DMS 273 (cell line): Measurements from ENCODE around the gene TRIM29.
A peak's percentile ranks its signal among the peaks of the same experiment; 100 is the strongest.

ENCODE experiments used
- DNase-seq: peaks from one replicate; lab custom pipeline; 2025; ENCODE audit not compliant: unreplicated experiment; lab: John Stamatoyannopoulos, UW

Gene TRIM29

DNA sequence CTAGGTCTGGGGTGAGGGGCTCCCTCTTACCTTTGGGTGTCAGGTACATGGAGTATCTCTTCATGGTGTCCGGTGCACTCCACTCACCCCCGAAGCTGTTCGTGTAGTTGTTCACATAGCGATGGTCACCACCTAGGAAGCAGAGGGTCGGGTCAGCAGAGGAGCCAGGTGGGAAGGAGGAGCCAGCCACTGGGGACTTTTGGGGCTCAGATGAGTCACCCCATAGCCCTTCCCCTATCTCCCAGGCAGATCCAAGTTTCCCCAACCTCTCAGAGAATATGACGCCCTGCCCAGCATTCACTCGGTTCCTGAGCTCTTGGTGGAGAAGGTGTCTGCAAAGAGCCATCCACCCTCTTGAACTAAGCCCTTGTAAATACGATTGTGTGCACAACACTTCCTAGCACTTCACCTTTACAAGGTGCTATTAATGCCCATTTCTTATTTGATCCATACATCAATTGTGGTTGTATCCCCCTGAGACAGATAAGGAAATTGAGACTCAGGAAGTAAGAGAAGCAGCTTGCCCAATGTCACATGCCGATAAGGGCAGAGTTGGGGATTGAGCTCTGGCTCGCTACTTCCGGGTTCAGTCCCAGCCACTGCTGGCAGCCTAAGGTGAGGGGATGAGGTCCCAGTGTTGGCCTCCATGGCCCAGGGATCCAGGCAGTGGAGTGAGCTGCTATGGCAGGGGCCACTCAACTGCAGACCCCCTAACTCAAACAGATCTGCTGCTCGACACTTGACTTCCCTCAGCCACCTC, 14.8 kb downstream of the TRIM29 start:
- no peak for DNase-seq

DNA sequence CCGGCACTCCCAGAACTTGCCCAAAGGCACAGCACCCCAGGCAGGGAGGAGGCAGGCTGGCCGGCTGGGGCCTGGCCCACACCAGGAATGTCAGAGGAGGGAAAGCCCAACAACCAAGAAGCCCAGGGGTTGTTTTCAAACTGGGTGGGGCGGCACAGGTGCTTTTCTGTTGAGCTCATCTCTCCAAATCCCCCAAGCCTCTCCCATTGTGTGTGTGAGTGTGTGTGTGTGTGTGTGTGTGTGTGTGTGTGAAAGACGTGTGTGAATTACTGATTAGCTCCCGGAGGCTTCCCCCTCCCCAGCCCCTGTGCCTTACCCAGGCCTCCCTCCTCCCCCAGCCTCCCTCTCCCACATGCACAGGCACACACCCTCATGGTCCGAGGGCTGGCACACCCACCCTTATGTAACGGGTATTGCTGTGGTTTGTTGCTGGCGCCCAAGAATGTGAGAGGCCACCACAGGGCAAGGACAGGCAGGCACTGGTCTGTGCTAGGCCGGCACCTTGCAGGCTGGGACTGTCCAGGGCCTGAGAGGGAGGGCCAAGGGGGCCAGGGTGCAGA, 15.9 kb downstream of the TRIM29 start:
- no peak for DNase-seq

DNA sequence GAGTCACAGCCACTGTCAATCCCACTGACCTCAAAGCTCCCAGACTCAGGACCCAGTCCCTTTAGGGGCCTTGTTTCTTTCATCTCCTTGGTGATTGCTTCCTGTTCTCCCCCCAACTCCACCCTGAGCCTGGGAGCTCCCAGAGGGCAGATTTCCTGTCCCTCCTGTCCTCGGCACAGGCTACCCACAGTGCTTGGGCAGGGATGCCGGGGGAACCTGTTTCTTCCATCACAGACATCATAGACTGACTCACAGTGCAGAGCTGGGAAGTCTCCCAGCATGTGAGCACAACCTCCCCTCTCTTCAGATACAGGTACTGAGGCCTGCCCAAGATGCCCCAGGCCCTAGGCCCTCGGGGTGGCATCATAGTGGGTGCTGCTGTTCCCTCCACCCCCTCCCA, 16.6 kb downstream of the TRIM29 start:
- DNase-seq = no peak

DNA sequence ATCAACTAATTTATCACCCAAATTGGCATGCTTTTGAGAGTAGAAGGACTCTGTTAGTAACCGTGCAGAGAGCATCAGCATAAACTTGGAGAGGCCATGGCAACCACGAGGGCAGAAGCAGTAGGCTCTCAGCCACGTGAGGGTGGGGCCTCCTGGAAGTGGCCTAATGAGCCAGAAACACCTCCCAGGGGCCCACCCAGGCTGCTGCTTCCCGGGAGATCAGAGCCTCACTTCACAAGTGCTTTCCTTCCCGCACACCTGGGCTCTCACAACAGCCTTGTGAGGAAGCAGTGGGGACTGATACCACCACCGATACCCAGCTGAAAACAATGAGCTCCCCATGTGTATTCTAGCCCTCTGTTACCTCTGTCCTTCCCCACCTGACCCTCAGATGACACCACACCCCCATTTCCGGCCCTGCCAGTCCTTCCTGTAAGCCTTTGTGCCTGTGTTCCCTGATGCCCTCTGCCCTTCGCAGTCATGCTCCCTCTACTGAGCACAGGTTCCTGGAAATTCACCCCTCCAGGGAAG, 17.0 kb downstream of the TRIM29 start:
- DNase-seq = no peak

DNA sequence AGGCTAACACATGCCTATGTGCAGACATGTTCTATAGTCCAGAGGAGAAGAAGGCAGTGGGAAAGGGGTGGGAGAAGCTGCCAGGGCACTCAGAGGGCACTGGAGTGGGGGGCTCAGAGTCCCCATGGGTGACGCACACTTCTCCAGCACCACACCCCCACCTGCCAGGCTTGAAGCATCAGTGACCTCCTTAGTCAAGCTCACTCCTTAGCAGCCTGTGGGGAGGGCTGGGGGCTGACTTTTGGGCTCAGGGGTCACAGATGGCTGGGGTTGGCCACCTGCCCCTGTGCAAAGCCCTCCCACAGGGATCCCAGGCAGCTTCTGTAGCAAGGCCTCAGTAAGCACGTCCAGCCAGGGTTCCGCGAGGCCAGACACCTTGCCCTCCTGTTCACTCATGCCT, 18.8 kb downstream of the TRIM29 start:
- DNase-seq = no peak

DNA sequence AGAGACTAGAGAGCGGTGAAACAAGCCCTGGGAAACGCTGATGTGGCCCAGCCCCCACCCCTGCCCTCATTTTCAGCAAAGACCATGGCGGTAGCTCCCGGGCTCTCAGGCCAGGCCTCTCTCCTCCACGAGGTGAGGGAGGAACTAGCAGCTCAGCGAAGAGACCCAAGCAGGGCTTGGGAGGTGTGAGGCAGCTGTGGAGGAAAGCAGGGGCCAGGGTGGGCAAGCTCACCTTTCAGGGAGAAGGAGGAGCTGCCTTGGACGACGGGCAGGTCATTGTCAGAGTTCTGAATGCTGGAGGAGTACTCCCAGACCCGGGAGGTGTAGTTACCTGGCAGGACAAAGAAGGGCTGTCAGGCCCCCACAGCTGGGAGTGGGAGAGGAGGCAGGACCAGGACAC, 19.9 kb downstream of the TRIM29 start:
- DNase-seq = no peak

DNA sequence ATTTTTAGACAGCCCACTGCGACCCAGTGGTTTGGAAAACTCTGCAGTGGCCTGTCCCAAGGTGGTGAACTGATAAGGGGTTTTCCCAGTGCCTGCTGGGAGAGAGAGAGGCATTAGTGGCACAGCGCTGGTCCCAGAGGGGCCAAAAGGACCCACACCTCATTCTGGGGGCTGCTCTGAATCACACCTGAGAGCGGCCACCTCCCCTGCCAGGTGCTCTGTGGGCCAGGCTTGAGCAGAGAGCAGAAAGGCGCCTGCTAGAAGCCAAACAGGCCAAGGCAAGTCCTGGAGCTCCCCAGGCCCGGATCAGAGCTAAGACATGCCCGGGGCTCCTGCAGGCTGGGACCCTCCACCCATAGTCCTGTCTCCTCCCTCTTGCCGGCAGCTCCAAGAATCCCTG, 20.9 kb downstream of the TRIM29 start:
- no peak for DNase-seq

DNA sequence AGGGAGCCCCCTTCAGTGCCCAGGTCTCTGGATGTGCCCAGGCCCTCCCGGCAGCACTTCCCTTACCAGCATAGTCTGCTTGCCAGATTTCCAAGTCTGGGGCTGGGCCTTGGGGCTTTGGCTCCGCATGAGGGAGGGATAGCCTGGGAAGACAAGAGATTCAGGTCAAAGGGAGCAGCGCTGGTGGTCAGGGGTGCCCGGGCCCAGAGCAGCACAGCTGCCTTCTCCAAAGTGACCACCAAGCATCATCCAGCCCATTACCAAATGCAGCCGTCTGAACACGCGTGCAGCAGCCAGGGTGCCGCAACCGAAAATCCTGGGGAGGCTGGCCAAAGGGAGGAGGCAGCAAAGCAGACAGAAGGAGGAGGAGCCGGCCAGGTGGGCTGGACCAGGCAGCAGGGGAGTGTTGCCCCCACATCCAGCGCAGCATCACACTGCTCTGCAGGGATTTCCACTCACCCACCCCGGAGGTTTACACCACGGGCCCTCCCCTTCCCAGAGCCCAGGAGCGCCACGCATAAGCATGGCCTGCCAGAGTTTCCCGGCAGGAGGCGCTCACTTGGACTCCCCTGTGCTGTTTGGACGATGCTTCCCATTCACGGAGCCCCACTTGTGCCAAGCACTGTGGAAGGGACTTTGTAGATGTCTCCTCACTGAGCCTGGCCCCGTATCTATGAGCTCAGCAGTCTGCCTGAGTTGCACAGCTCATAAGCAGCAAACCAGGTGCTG, 22.5 kb downstream of the TRIM29 start:
- DNase-seq = peak; percentile 18

DNA sequence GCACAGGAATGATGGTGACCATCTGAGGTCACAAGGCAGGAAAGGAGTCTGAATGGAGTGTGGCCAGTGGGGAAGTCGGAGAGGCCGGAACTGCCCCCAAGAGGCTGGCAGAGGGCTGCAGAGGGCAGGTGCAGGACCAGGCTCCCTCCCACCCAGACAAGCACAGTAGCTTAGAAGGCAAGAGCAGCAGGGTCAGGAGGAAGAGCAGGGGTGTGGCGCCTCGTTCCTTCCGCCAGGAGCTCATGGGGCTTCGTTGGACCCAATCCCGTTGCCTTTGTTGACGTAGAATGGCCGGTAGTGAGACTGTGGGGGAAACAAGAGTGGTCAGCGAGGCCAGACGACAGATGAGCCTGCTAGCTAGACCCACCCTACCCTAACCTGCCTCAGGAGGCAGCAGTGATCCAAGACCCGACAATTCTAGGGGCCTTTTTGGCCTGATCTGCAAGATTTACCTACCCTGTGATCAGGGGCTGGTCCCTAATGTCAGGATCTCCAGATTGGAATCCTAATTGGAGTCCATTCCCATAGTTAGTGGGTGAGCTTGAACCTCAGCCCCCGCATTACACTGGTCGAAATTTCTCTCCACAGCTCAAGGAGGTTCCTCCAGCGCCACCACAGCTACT, 25.6 kb downstream of the TRIM29 start:
- peak; percentile 10 for DNase-seq

DNA sequence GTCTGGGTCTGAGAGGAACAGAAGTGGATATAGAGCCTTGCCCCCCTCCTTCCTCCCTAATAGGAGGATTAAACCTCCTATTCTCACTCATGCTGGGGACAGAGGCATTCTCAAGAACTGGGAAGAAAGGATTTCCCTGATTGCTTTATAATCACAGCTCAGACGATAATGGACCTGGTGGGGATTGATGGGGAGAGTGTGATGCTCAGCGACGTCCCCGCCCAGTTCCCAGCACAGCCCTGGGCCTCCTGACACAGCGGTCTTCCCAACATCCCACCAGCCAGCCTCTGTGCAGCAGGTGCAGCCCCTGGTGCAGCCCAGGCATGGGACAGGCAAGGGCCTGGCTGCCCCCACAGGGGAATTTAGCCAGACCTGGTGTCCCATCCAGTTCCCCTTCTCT, 28.4 kb downstream of the TRIM29 start:
- no peak for DNase-seq

DNA sequence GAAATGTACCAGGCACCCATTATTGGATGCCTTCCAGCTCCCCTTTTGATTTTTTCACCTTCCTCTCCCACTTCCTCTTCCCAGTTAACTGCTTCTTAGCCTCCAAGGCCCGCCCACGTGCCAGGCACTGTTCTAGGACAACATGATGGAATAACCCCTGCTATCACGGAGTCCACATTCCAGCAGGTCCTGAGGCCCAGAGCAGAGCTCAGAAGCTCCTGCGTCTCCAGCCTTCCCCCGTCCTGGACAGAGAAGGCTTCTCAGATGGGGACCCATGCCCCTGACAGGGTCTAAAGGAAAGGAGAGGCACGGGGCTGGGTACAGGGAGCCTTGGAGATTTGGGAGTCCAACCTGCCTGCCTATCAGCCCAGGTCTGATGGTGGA, 29.1 kb downstream of the TRIM29 start:
- DNase-seq = no peak

DNA sequence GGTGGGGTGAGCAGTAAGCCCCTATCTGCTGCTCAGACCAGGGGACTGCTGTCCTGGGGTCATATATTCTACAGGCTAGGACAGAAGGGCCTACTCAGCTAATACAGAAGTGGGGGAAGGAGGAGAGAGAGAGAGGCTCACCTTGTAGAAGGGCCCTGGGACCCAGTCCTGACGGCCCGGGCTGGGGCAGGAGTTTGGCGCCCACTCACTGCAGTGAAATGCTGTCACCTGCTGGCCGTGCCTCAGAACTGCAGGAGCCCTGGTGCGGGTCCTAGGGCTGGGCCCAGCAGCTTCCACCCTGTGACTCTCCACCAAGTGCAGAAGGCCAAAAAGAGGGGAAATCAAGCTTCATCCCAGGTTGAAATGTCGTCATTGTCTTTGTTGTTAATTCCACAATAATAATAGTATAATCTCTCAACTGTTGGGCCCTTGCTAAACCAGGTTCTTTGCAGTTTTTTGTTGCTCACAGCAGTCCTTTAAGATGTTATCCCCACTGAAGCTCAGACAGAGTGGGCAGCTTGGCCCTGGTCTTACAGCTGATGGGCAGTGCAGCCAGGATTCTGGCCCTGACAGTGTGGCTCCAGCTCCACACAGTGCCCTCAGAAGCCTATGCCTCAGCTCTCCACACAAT, 29.6 kb downstream of the TRIM29 start:
- peak; percentile 79 for DNase-seq

DNA sequence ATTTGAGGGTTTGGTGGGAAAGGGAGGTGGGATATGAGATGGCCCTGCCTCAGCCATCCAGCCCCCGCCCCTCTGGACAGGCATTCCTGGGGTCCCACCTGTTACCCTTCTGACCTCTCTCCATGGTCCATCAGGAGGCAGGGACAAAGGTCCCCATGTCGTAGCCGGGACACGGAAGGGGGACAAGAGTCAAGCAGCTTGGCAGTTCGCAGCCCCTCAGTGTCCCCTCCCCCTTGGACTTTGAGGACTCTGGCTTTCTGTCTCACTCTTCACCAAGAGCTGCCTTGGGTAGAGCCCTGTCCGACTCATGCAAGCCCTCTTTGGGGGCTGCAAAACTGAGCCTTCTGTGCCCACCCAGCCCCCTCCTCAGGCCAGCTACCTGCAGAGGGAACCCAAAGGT, 30.2 kb downstream of the TRIM29 start:
- no peak for DNase-seq

DNA sequence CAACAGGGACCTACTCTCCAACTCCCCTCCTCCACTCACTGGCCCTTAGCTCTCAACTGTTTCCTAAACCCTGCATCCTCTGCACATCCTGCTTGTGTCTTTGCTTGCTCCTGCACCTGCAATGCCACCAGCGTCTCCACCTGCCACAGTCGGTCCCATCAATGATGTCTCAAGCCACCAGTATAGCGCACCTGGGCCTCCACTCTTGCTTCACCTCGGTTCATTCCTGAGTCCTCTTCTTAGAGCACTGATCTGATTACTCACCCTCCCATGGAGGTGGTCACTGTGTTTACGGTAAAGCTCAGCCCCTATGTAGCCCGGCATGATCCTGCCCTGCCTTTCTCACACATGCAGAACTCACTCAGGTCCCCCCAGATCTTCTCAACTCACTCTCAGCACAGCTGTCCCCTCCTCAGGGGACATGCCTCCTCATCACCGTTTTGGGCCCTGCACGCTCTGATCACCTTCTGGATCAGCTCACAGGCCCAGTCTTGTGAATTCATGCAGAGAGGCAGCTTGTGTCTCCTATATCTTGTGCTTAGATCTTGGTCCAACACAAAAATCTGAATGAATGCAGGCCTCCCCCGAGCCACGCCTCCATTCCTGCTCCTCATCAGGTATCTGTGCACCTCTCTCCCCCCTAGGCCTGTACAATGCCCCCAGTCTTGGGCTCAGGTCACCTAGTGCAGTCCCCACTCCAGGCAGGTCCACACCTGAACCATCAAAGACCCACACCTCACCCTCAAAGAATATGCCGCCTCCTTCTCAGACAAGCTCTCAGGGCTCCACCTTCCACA, 31.4 kb downstream of the TRIM29 start:
- no peak for DNase-seq

DNA sequence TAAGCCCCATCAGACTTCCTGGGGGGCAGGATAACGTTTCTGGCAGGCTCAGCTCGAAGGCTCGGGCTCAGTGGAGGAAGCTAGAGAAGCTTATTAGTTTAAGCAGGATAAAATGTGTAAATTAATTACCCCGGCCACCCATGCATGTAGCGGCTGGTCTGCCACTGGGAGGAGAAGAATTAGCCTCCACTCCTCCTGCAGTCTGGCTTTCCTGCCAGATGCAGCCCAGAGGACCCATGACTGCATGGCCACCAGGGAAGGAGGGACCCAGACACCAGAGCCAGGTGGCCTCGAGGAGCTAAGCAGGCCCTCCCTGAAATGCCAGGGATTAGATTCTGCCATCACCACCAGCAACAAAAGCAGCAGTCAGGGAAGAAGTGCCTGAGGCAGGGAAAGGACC, 32.3 kb downstream of the TRIM29 start:
- no peak for DNase-seq

DNA sequence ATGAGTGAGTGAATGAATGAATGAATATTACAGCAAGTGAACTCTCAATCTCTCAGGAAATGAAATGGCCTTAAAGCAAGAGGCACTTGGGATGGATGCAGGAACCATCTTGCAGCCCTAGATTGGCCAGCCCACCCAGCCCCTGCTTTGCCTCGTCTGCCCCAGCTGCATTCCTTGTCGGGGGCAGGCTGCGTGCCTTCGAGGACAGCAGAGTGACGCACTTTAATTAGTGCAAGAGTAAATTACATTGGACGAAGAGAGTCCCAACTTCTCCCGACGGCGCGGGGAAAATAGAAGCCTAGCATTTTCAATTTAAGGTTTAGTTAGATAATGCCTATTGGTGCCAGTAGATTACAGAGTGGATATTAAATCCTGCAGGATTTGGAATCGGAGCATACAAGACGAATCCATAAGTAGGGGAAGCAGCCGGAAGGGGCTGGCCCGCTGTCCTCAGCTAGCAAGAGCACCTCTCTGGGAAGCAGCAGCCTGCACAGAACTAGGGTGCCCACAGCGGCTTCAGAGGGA, 33.8 kb downstream of the TRIM29 start:
- DNase-seq = no peak

DNA sequence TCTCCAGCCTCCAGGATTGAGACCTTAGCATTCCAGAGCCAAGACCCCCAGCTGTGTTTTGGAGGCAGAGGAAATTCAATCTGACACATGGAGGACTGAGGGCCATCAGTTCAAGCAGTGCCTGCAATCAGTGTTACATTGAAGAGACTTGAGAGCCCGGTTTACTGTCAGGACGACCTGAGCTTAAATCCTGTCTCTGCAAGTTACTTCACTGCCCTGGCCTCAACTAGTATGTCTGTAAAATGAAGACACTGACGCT, 35.1 kb downstream of the TRIM29 start:
- no peak for DNase-seq

DNA sequence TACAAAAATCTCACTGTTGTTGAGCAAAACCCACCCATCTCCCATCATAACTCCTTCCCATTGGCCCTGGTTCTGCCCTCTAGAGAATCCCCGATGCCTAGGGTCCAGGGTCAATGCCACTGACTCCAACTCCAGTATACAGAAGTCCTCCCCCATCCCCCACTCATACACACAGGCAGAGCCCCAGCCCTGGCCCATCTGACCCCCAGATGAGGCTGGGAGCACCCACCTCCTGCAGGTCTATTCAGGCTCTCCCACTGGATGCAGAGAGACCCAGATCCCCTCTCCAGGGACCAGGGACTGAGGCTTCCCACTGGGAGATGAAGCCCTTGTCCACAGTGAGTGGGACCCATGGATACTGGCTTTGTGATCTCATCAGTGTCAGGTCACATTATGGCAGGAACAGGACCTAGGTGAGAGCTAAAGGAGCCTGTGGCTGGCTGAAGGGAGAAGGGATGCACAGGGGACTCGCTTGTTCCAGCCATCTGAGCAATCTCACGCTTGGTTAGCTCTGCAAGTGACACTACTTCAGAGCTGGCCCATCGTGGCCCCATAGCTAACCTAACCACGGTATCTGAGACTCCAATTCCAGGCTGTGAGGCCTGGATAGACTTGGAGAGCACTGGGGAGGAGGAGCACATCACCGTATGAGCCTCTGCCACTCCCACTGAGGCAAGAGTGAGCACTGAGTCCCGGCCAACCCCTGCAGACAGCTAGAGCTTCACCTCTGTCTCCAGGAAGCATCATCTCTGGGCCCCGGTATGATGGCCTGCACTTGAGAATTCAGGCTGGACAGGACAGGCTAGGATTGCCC, 35.7 kb downstream of the TRIM29 start:
- DNase-seq = no peak

DNA sequence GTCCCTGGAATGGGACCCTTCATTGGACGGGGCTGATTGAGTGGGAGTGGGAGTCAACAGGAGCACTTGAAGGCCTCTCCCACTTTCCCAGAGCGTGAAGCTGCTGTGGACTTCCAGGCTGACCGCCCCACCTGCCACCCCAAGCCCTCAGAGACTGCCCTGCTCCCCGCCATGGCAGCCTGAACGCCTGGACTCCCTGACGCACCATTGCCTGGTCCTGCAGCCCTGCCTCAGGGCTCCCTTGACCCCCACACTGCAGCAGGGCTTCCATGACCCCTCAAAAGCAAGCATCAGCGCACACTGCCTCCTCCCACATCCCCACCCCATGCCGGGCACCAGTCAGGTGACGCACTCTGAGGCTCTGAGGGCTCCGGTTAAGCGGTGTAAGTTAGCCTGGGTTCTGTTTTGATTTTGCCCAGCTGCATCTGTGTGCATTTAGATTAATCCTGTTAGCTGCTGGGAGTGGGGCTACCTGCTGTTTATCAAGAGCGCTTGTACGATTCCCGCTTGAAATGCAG, 39.4 kb downstream of the TRIM29 start:
- no peak for DNase-seq
